ENCODE results near the gene SYT8. TPM values are rescaled to one million over a fixed set of nuclear protein-coding genes. Genes with fewer than 3 reads are reported as not detected.

Gene SYT8
- total and polyA plus RNA-seq, 2 experiments from 2014 or later: not detected

- no peak within 1 kb of the TSS for H3K4me2 ChIP-seq
- no peaks in the 10 kb centered on the region for H3K4me1 Mint-ChIP-seq
- H3K4me3 Mint-ChIP-seq: no peak within 1 kb of the TSS
- H3K27me3 Mint-ChIP-seq (ENCODE audit: insufficient read depth, low read depth, poor library complexity): peaks cover 2% of the 10 kb centered on the region
- H3K27ac ChIP-seq (ENCODE audit: low read depth): no peak within 1 kb of the TSS
- DNase-seq (ENCODE audit: low spot score) (no peak), ATAC-seq (no peak)
- no peaks in the 10 kb centered on the region for H3K79me2 ChIP-seq (replicated peaks; ENCODE audit: insufficient read depth)
- no peaks in the 10 kb centered on the region for H3K4me1 ChIP-seq (ENCODE audit: insufficient read depth)
- H2AFZ ChIP-seq: peak within 1 kb of the TSS; percentile 76; the same call in 1 of the 2 replicates
- no peaks in the 10 kb centered on the region for H3K9me3 Mint-ChIP-seq
- H3K4me3 ChIP-seq: no peak within 1 kb of the TSS
- no peak within 1 kb of the TSS for H3K27ac Mint-ChIP-seq
- H3K36me3 Mint-ChIP-seq (ENCODE audit: low read depth): no peaks in the 10 kb centered on the region
- no peaks in the 10 kb centered on the region for H3F3A ChIP-seq (replicated peaks; ENCODE audit: low read depth)
- no peaks in the 10 kb centered on the region for H4K20me1 ChIP-seq (replicated peaks; ENCODE audit: insufficient read depth)
- no peaks in the 10 kb centered on the region for H3K27me3 ChIP-seq (ENCODE audit: insufficient read depth)
- no peaks in the 10 kb centered on the region for H3K36me3 ChIP-seq (ENCODE audit: insufficient read depth)
- no peaks in the 10 kb centered on the region for H3K9me2 ChIP-seq (ENCODE audit: insufficient read depth)
- TF ChIP-seq JUNB (IDR thresholded peaks at IDR 0.05; ENCODE audit: unreplicated experiment) (no peak), ZNF114 (CRISPR knock-in tag; IDR thresholded peaks at IDR 0.05) (no peak), NANOG (IDR thresholded peaks at IDR 0.05; ENCODE audit: borderline replicate concordance) (no peak), ZNF331 (CRISPR knock-in tag; IDR thresholded peaks at IDR 0.05; ENCODE audit: low read depth) (no peak), CREB1 (CRISPR knock-in tag; IDR thresholded peaks at IDR 0.05; ENCODE audit: low read depth) (no peak), STAT1 (IDR thresholded peaks at IDR 0.05; ENCODE audit: unreplicated experiment) (no peak), CTCF (conservative IDR thresholded peaks at IDR 0.05; ENCODE audit: low read depth in 2 of 2) (no peak), POLR2AphosphoS5 (IDR thresholded peaks at IDR 0.05; ENCODE audit: low read depth) (no peak), EZH2 (IDR thresholded peaks at IDR 0.05; ENCODE audit: low read depth, unreplicated experiment) (no peak), EZH2phosphoT487 (IDR thresholded peaks at IDR 0.05; ENCODE audit: unreplicated experiment) (no peak)
- TF ChIP-seq, protein P1, sequence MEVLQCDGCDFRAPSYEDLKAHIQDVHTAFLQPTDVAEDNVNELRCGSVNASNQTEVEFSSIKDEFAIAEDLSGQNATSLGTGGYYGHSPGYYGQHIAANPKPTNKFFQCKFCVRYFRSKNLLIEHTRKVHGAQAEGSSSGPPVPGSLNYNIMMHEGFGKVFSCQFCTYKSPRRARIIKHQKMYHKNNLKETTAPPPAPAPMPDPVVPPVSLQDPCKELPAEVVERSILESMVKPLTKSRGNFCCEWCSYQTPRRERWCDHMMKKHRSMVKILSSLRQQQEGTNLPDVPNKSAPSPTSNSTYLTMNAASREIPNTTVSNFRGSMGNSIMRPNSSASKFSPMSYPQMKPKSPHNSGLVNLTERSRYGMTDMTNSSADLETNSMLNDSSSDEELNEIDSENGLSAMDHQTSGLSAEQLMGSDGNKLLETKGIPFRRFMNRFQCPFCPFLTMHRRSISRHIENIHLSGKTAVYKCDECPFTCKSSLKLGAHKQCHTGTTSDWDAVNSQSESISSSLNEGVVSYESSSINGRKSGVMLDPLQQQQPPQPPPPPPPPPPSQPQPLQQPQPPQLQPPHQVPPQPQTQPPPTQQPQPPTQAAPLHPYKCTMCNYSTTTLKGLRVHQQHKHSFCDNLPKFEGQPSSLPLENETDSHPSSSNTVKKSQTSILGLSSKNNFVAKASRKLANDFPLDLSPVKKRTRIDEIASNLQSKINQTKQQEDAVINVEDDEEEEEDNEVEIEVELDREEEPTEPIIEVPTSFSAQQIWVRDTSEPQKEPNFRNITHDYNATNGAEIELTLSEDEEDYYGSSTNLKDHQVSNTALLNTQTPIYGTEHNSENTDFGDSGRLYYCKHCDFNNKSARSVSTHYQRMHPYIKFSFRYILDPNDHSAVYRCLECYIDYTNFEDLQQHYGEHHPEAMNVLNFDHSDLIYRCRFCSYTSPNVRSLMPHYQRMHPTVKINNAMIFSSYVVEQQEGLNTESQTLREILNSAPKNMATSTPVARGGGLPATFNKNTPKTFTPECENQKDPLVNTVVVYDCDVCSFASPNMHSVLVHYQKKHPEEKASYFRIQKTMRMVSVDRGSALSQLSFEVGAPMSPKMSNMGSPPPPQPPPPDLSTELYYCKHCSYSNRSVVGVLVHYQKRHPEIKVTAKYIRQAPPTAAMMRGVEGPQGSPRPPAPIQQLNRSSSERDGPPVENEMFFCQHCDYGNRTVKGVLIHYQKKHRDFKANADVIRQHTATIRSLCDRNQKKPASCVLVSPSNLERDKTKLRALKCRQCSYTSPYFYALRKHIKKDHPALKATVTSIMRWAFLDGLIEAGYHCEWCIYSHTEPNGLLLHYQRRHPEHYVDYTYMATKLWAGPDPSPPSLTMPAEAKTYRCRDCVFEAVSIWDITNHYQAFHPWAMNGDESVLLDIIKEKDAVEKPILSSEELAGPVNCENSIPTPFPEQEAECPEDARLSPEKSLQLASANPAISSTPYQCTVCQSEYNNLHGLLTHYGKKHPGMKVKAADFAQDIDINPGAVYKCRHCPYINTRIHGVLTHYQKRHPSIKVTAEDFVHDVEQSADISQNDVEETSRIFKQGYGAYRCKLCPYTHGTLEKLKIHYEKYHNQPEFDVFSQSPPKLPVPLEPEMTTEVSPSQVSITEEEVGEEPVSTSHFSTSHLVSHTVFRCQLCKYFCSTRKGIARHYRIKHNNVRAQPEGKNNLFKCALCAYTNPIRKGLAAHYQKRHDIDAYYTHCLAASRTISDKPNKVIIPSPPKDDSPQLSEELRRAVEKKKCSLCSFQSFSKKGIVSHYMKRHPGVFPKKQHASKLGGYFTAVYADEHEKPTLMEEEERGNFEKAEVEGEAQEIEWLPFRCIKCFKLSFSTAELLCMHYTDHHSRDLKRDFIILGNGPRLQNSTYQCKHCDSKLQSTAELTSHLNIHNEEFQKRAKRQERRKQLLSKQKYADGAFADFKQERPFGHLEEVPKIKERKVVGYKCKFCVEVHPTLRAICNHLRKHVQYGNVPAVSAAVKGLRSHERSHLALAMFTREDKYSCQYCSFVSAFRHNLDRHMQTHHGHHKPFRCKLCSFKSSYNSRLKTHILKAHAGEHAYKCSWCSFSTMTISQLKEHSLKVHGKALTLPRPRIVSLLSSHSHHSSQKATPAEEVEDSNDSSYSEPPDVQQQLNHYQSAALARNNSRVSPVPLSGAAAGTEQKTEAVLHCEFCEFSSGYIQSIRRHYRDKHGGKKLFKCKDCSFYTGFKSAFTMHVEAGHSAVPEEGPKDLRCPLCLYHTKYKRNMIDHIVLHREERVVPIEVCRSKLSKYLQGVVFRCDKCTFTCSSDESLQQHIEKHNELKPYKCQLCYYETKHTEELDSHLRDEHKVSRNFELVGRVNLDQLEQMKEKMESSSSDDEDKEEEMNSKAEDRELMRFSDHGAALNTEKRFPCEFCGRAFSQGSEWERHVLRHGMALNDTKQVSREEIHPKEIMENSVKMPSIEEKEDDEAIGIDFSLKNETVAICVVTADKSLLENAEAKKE (CRISPR knock-in tag; IDR thresholded peaks at IDR 0.05): no peak
- TF ChIP-seq, protein P2, sequence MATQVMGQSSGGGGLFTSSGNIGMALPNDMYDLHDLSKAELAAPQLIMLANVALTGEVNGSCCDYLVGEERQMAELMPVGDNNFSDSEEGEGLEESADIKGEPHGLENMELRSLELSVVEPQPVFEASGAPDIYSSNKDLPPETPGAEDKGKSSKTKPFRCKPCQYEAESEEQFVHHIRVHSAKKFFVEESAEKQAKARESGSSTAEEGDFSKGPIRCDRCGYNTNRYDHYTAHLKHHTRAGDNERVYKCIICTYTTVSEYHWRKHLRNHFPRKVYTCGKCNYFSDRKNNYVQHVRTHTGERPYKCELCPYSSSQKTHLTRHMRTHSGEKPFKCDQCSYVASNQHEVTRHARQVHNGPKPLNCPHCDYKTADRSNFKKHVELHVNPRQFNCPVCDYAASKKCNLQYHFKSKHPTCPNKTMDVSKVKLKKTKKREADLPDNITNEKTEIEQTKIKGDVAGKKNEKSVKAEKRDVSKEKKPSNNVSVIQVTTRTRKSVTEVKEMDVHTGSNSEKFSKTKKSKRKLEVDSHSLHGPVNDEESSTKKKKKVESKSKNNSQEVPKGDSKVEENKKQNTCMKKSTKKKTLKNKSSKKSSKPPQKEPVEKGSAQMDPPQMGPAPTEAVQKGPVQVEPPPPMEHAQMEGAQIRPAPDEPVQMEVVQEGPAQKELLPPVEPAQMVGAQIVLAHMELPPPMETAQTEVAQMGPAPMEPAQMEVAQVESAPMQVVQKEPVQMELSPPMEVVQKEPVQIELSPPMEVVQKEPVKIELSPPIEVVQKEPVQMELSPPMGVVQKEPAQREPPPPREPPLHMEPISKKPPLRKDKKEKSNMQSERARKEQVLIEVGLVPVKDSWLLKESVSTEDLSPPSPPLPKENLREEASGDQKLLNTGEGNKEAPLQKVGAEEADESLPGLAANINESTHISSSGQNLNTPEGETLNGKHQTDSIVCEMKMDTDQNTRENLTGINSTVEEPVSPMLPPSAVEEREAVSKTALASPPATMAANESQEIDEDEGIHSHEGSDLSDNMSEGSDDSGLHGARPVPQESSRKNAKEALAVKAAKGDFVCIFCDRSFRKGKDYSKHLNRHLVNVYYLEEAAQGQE (IDR thresholded peaks at IDR 0.05; ENCODE audit: unreplicated experiment): no peak
- TF ChIP-seq, protein P3, sequence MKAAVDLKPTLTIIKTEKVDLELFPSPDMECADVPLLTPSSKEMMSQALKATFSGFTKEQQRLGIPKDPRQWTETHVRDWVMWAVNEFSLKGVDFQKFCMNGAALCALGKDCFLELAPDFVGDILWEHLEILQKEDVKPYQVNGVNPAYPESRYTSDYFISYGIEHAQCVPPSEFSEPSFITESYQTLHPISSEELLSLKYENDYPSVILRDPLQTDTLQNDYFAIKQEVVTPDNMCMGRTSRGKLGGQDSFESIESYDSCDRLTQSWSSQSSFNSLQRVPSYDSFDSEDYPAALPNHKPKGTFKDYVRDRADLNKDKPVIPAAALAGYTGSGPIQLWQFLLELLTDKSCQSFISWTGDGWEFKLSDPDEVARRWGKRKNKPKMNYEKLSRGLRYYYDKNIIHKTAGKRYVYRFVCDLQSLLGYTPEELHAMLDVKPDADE (IDR thresholded peaks at IDR 0.05): no peak
These were observed 3.8 kb downstream of the SYT8 start, which contains the start of gene TNNI2 for GRCh38 chr11:1838426-1839144. Gene TNNI2, plus strand, starts transcription at chr11:1838981. Its CDS starts 716 bp downstream, at chr11:1839697.

All from GM23338 (cell line).